Measurements from ENCODE around the gene AOC3.

- TF ChIP-seq CTCF (conservative IDR thresholded peaks at IDR 0.05; ENCODE audit: low read depth, low read length) (no peak), POLR2A (IDR thresholded peaks at IDR 0.05; ENCODE audit: low read depth, low read length) (no peak), RCOR1 (IDR thresholded peaks at IDR 0.05; ENCODE audit: insufficient replicate concordance, low read length) (no peak), MAZ (IDR thresholded peaks at IDR 0.05; ENCODE audit: borderline replicate concordance, low read depth, low read length) (no peak), MXI1 (IDR thresholded peaks at IDR 0.05; ENCODE audit: borderline replicate concordance, low read depth, low read length) (no peak), RAD21 (IDR thresholded peaks at IDR 0.05; ENCODE audit: low read length) (no peak), MAFK (IDR thresholded peaks at IDR 0.05; ENCODE audit: low read depth, low read length) (no peak), USF2 (IDR thresholded peaks at IDR 0.05; ENCODE audit: low read depth, low read length) (no peak), SMC3 (IDR thresholded peaks at IDR 0.05; ENCODE audit: low read depth, low read length) (no peak), CEBPB (IDR thresholded peaks at IDR 0.05; ENCODE audit: low read depth, low read length) (peak; percentile 30; the same call in 1 of the 2 replicates), BHLHE40 (IDR thresholded peaks at IDR 0.05; ENCODE audit: low read depth, low read length) (no peak)
Observed at GRCh38 chr17:42846594-42847280, 4.3 kb upstream of the AOC3 start.

Data from IMR-90 (cell line).